HCT116 (cell line): ENCODE measurements around the gene CRHR2. TPM values are rescaled to one million over a fixed set of nuclear protein-coding genes. Genes with fewer than 3 reads are reported as not detected.

Experiments
- ATAC-seq: fragments of 200-7000 bp; cut with Tn5 transposase; 2 replicates; pipeline ENCODE4 v1.9.1; 2020; ENCODE audit warnings: mild to moderate bottlenecking, moderate library complexity
- BruUV-seq: library from RNA; stranded (reverse); fragments of 400-500 nt; replicated peaks from 2 replicates; lab custom pipeline; 2021; lab: Mats Ljungman, UMichigan
- CTCF ChIA-PET: fragments of 300-600 bp; sonication (Branson Sonifier 250); formaldehyde crosslinking; loops from one replicate; lab custom pipeline; 2021; ENCODE audit warnings: antibody characterized with exemption; lab: Charles Lee
- POLR2A ChIA-PET: fragments of 300-600, 350-600 bp; sonication (Branson Sonifier 250); formaldehyde crosslinking; loops from one replicate; lab custom pipeline; 2021; ENCODE audit warnings: antibody characterized with exemption; lab: Charles Lee
- RAD21 ChIA-PET, 2 experiments: fragments of 300-600 bp; sonication (Branson Sonifier 250); formaldehyde crosslinking; loops; one replicate each; lab custom pipeline; 2023; ENCODE audit warnings: low total read pairs in 2 of 2; ENCODE audit not compliant: uncharacterized antibody in 2 of 2, unreplicated experiment in 2 of 2, low non-redundant PET in 1 of 2; lab: Charles Lee
- DNase-seq: peaks from one replicate; pipeline ENCODE4 v3.0.0-alpha.2; 2010; ENCODE audit warnings: low read depth, low spot score
- H2AFZ ChIP-seq: fragments of 200-600 bp; shearing (Covaris generic), sonication (generic); 2 replicates; pipeline ENCODE4 v1.6.1; 2017; ENCODE audit warnings: low read depth, mixed run types, mixed read lengths, antibody characterized with exemption, low read length; ENCODE audit not compliant: poor library complexity, severe bottlenecking
- H3K27ac ChIP-seq: 2 replicates; pipeline ENCODE4 v1.5.1; 2012; ENCODE audit warnings: low read depth, low read length
- H3K27me3 ChIP-seq: fragments of 200-600 bp; sonication (generic); 2 replicates; pipeline ENCODE4 v1.6.1; 2016; ENCODE audit warnings: mixed run types, low read length, mixed read lengths; ENCODE audit not compliant: insufficient read depth
- H3K36me3 ChIP-seq, 2 experiments: fragments of 200-500 bp in 1 of 2; fragments of 200-600 bp in 1 of 2; sonication (Bioruptor generic) in 1 of 2; sonication (generic) in 1 of 2; 2 replicates each; pipeline versions ENCODE4 v1.5.1 to v1.6.1; 2014 to 2016; ENCODE audit warnings: low read length in 2 of 2, inconsistent platforms in 1 of 2, mixed read lengths in 1 of 2, mixed run types in 1 of 2; ENCODE audit not compliant: insufficient read depth in 2 of 2, control insufficient read depth in 1 of 2
- H3K4me1 ChIP-seq, 2 experiments: fragments of 200-600 bp in 1 of 2; sonication (generic) in 1 of 2; 2 replicates each; pipeline versions ENCODE4 v1.5.1 to v1.6.1; 2012 to 2017; ENCODE audit warnings: low read length in 2 of 2, inconsistent platforms in 1 of 2, mild to moderate bottlenecking in 1 of 2, mixed read lengths in 1 of 2, mixed run types in 1 of 2, moderate library complexity in 1 of 2; ENCODE audit not compliant: insufficient read depth in 2 of 2, control insufficient read depth in 1 of 2
- H3K4me2 ChIP-seq: fragments of 200-600 bp; sonication (generic); 2 replicates; pipeline ENCODE4 v1.6.1; 2017; ENCODE audit warnings: mixed run types, low read length, mixed read lengths
- H3K4me3 ChIP-seq, 2 experiments: fragments of 200-600 bp in 1 of 2; sonication (generic) in 1 of 2; replicated peaks in 1 of 2; 2 replicates each; pipeline ENCODE4 v1.5.1; 2011 to 2016; ENCODE audit warnings: low read length in 2 of 2, control low read depth in 1 of 2, low read depth in 1 of 2, mild to moderate bottlenecking in 1 of 2, mixed read lengths in 1 of 2, mixed run types in 1 of 2
- H3K79me2 ChIP-seq: fragments of 200-600 bp; sonication (generic); 2 replicates; pipeline ENCODE4 v1.6.1; 2017; ENCODE audit warnings: mild to moderate bottlenecking, mixed run types, low read length, moderate library complexity, mixed read lengths; ENCODE audit not compliant: insufficient read depth
- H3K9ac ChIP-seq: fragments of 200-600 bp; sonication (generic); 2 replicates; pipeline ENCODE4 v1.6.1; 2016; ENCODE audit warnings: low read length, mixed read lengths
- H3K9me2 ChIP-seq: fragments of 200-600 bp; sonication (generic), shearing (Covaris generic); 2 replicates; pipeline ENCODE4 v1.6.1; 2017; ENCODE audit warnings: mixed run types, mild to moderate bottlenecking, moderate library complexity; ENCODE audit not compliant: insufficient read depth
- H3K9me3 ChIP-seq, 2 experiments: fragments of 200-500 bp in 1 of 2; fragments of 200-600 bp in 1 of 2; sonication (Bioruptor generic) in 1 of 2; sonication (generic) in 1 of 2; 2 replicates each; pipeline ENCODE4 v1.6.1; 2014 to 2017; ENCODE audit warnings: low read length in 2 of 2, mixed read lengths in 2 of 2, inconsistent platforms in 1 of 2, low read depth in 1 of 2, mild to moderate bottlenecking in 1 of 2, mixed run types in 1 of 2, moderate library complexity in 1 of 2; ENCODE audit not compliant: control insufficient read depth in 1 of 2, insufficient read depth in 1 of 2
- H4K20me1 ChIP-seq: fragments of 200-600 bp; sonication (generic), shearing (Covaris generic); 2 replicates; pipeline ENCODE4 v1.6.1; 2017; ENCODE audit warnings: mixed run types, mild to moderate bottlenecking, moderate library complexity; ENCODE audit not compliant: insufficient read depth
- ATF3 ChIP-seq: IDR thresholded peaks from 2 replicates; pipeline ENCODE4 v1.6.1; 2012
- CBX3 ChIP-seq: IDR thresholded peaks from 2 replicates; pipeline ENCODE4 v1.6.1; 2012; ENCODE audit warnings: low read depth
- CEBPB ChIP-seq: IDR thresholded peaks from 2 replicates; pipeline ENCODE4 v1.6.1; 2012; ENCODE audit warnings: low read depth
- CTCF ChIP-seq, 3 experiments: fragments of 200-600 bp in 1 of 3; sonication (generic) in 1 of 3; IDR thresholded peaks in 2 of 3; conservative IDR thresholded peaks in 1 of 3; 2 replicates each; pipeline ENCODE4 v1.5.1; 2012 to 2017; ENCODE audit warnings: low read depth in 2 of 3, low read length in 2 of 3, antibody characterized with exemption in 1 of 3, borderline replicate concordance in 1 of 3, control low read depth in 1 of 3, mild to moderate bottlenecking in 1 of 3, mixed read lengths in 1 of 3, mixed run types in 1 of 3, moderate library complexity in 1 of 3; ENCODE audit not compliant: insufficient read depth in 1 of 3
- EGR1 ChIP-seq: IDR thresholded peaks from 2 replicates; pipeline ENCODE4 v1.6.1; 2012; ENCODE audit warnings: low read depth
- ELF1 ChIP-seq: IDR thresholded peaks from 2 replicates; pipeline ENCODE4 v1.6.1; 2012; ENCODE audit warnings: low read depth, borderline replicate concordance
- EZH2 ChIP-seq: fragments of 200-600 bp; sonication (generic); IDR thresholded peaks from 2 replicates; pipeline ENCODE4 v1.6.1; 2017; ENCODE audit warnings: antibody characterized with exemption, mixed run types
- EZH2phosphoT487 ChIP-seq: fragments of 200-600 bp; IDR thresholded peaks from 2 replicates; pipeline ENCODE4 v1.6.1; 2018; ENCODE audit warnings: antibody characterized with exemption, borderline replicate concordance
- FOSL1 ChIP-seq: IDR thresholded peaks from 2 replicates; pipeline ENCODE4 v1.6.1; 2012; ENCODE audit warnings: low read depth
- JUND ChIP-seq: IDR thresholded peaks from 2 replicates; pipeline ENCODE4 v1.6.1; 2012
- MAX ChIP-seq: IDR thresholded peaks from 2 replicates; pipeline ENCODE4 v1.6.1; 2012
- POLR2A ChIP-seq: IDR thresholded peaks from 2 replicates; pipeline ENCODE4 v1.7.0; 2011; ENCODE audit warnings: borderline replicate concordance; ENCODE audit not compliant: insufficient read depth, insufficient read length; ENCODE audit errors: extremely low read depth
- POLR2AphosphoS5 ChIP-seq: IDR thresholded peaks from 2 replicates; pipeline ENCODE4 v1.6.1; 2011; ENCODE audit warnings: mild to moderate bottlenecking, low read depth, low read length, moderate library complexity
- RAD21 ChIP-seq: IDR thresholded peaks from 2 replicates; pipeline ENCODE4 v1.6.1; 2012; ENCODE audit warnings: low read depth, mild to moderate bottlenecking
- SIN3A ChIP-seq: IDR thresholded peaks from 2 replicates; pipeline ENCODE4 v1.6.1; 2012; ENCODE audit warnings: low read depth
- SP1 ChIP-seq: IDR thresholded peaks from 2 replicates; pipeline ENCODE4 v1.6.1; 2012; ENCODE audit warnings: low read depth
- SRF ChIP-seq: IDR thresholded peaks from 2 replicates; pipeline ENCODE4 v1.6.1; 2012; ENCODE audit warnings: low read depth
- TCF7L2 ChIP-seq: IDR thresholded peaks from 2 replicates; pipeline ENCODE4 v1.7.0; 2011; ENCODE audit warnings: borderline replicate concordance, inconsistent platforms; ENCODE audit not compliant: insufficient read depth, insufficient read length; ENCODE audit errors: extremely low read depth
- YY1 ChIP-seq: IDR thresholded peaks from 2 replicates; pipeline ENCODE4 v1.6.1; 2011; ENCODE audit warnings: low read length, low read depth, moderate library complexity, mild to moderate bottlenecking; ENCODE audit not compliant: insufficient replicate concordance; ENCODE audit errors: extremely low read depth
- ZFX ChIP-seq: fragments of 450-650 bp; IDR thresholded peaks from 2 replicates; pipeline ENCODE4 v1.6.1; 2017
- intact Hi-C: fragments of 100-400 bp; cut with micrococcal nuclease; formaldehyde crosslinking; loops from 2 replicates; pipeline ENCODE4 v1.10.0; 2022
- total RNA-seq: library from RNA; stranded (reverse); gene quantifications from one replicate; pipeline ENCODE4 v1.2.1, GENCODE V29; 2021; ENCODE audit not compliant: unreplicated experiment

Gene CRHR2
- total RNA-seq, 1 experiment from 2014 or later = not detected

GRCh38 chr7:30710669-30711068 is 28.4 kb upstream of the CRHR2 start:
- no peaks in the 10 kb centered on the region for H3K27me3 ChIP-seq
- no peak for DNase-seq
- TF ChIP-seq MAX (no peak), CBX3 (no peak), SRF (no peak), SIN3A (no peak), EGR1 (no peak), TCF7L2 (no peak), SP1 (no peak), ELF1 (no peak), POLR2A (no peak)
- TF ChIP-seq, all 23 proteins: peak for 0
- intact Hi-C loops = no loop called here
- no peaks in the 10 kb centered on the region for H3K36me3 ChIP-seq
- ChIA-PET POLR2A (no interaction called here), RAD21 (no interaction called here), CTCF (no interaction called here)
- H3K79me2 ChIP-seq = no peaks in the 10 kb centered on the region
- H3K4me1 ChIP-seq = no peaks in the 10 kb centered on the region
- no peaks in the 10 kb centered on the region for H3K9me3 ChIP-seq
- no peak overlapping the region for H3K27ac ChIP-seq
- no peak overlapping the region for H2AFZ ChIP-seq
- BruUV-seq = no TSS peak
- no peak for ATAC-seq
- no peaks in the 10 kb centered on the region for H4K20me1 ChIP-seq
- no peak overlapping the region for H3K9ac ChIP-seq
- no peaks in the 10 kb centered on the region for H3K9me2 ChIP-seq
- no peak overlapping the region for H3K4me3 ChIP-seq
- H3K4me2 ChIP-seq = no peak overlapping the region

GRCh38 chr7:30709549-30709948 is 27.3 kb upstream of the CRHR2 start:
- no peaks in the 10 kb centered on the region for H3K9me3 ChIP-seq
- no peak overlapping the region for H3K9ac ChIP-seq
- H3K27ac ChIP-seq = no peak overlapping the region
- H2AFZ ChIP-seq = no peak overlapping the region
- ATAC-seq = no peak
- no TSS peak for BruUV-seq
- intact Hi-C loops = no loop called here
- RAD21 ChIA-PET = no interaction called here
- POLR2A ChIA-PET = no interaction called here
- no peak overlapping the region for H3K4me2 ChIP-seq
- CTCF ChIA-PET = interaction anchor here (1.3 kb wide), 1 partner anchor 8 kb away, joined by 3 read pairs; no protein-coding TSS in a partner anchor
- H3K4me3 ChIP-seq = no peak overlapping the region
- DNase-seq = no peak
- H3K9me2 ChIP-seq = no peaks in the 10 kb centered on the region
- no peaks in the 10 kb centered on the region for H3K36me3 ChIP-seq
- no peaks in the 10 kb centered on the region for H3K27me3 ChIP-seq
- H3K4me1 ChIP-seq = no peaks in the 10 kb centered on the region
- no peaks in the 10 kb centered on the region for H4K20me1 ChIP-seq
- H3K79me2 ChIP-seq = no peaks in the 10 kb centered on the region
- TF ChIP-seq RAD21 (no peak), EGR1 (no peak), JUND (no peak), EZH2phosphoT487 (no peak), ZFX (no peak), TCF7L2 (no peak), POLR2AphosphoS5 (no peak), CTCF (IDR thresholded peaks at IDR 0.05 in 2 of 3, conservative IDR thresholded peaks at IDR 0.05 in 1 of 3; ENCODE audit: borderline replicate concordance in 1 of 3, insufficient read depth in 1 of 3, low read depth in 2 of 3, low read length in 2 of 3) (no peak), MAX (no peak), YY1 (no peak), EZH2 (no peak), SRF (no peak), ATF3 (no peak), CEBPB (no peak), FOSL1 (no peak)
